NCI-H460 (cell line): ENCODE data around the gene BARD1. TPM values are rescaled to one million over a fixed set of nuclear protein-coding genes. Genes with fewer than 3 reads are reported as not detected.

Source experiments
- DNase-seq: peaks from one replicate; pipeline ENCODE4 v3.0.0-alpha.2; 2016; ENCODE audit warnings: low read depth; ENCODE audit errors: extremely low read depth
- small RNA-seq, 2 experiments: library from RNA; depleted of rRNA; stranded (forward); fragments of <200 nt; gene quantifications; one replicate each; pipeline ENCODE3, GENCODE V24; 2014
- total RNA-seq: library from RNA; depleted of rRNA; stranded (reverse); fragments of >200 nt; shearing (Covaris generic); gene quantifications from 2 replicates; pipeline ENCODE4 v1.2.3, GENCODE V29; 2014

Gene BARD1
- total RNA-seq, 1 experiment from 2014 or later = 16.7 TPM

DNA sequence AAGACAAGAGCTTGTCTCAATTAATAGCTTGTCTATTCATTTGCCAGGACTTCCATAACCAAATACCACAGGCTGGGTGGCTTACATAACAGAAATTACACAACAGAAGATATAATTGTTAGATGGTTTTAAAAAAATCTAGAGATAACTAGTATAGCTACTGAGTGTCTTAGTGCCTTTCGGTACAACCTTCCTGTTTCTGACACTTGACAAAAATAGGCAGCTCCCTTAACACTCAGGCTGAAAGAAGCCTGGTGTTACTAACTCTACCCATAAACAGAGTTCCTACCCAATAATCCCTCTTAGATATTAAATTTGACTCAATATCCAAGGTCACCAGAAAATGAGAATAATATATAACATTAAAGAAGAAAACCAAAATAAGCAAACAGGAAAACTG lies 129.7 kb downstream of the BARD1 start:
- no peak for DNase-seq

DNA sequence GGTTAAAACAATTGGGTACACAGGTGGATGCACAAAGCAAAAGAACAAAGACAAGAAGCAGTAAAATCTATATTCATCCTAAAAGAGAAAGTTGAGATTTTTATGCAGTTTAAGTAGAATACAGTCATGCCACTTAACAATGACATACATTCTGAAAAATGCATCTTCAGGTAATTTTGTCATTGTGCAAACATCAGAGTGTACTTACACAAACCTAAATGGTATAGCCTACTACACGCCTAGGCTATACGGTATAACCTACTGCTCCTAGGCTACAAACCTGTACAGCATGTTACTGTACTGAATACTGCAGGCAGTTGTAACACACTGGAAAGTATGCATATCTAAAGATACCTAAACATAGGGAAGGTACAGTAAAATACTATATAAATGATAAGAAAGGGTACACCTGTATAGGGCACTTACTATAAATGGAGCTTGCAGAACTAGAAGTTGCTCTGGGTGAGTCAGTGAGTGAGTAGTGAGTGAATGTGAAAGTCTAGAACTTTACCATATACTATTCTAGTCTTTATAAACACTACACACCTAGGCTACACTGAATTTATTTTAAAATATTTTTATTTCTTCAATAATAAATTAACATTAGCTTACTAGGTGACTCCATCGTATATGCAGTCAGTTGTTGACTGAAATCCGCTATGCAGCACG lies 132.9 kb downstream of the BARD1 start:
- DNase-seq = no peak

Small RNA genes within 50 kb of the gene (small RNA-seq; reads per million reads assigned to genes)
- 0 to 0.25 reads per million in 2 experiments for gene SNORA70I
